RPMI7951 (cell line): ENCODE measurements around the gene IL4I1. TPM values are rescaled to one million over a fixed set of nuclear protein-coding genes. Genes with fewer than 3 reads are reported as not detected.
A peak's percentile ranks its signal among the peaks of the same experiment; 100 is the strongest.

ENCODE experiments used
- DNase-seq: peaks from one replicate; pipeline ENCODE4 v3.0.0-alpha.2; 2012; ENCODE audit warnings: low read depth
- total RNA-seq: library from RNA; depleted of rRNA; stranded (reverse); fragments of >200 nt; shearing (Covaris generic); gene quantifications from 2 replicates; pipeline ENCODE4 v1.2.3, GENCODE V29; 2014

IL4I1 gene
- total RNA-seq, 1 experiment from 2014 or later = 1.3 TPM

DNA sequence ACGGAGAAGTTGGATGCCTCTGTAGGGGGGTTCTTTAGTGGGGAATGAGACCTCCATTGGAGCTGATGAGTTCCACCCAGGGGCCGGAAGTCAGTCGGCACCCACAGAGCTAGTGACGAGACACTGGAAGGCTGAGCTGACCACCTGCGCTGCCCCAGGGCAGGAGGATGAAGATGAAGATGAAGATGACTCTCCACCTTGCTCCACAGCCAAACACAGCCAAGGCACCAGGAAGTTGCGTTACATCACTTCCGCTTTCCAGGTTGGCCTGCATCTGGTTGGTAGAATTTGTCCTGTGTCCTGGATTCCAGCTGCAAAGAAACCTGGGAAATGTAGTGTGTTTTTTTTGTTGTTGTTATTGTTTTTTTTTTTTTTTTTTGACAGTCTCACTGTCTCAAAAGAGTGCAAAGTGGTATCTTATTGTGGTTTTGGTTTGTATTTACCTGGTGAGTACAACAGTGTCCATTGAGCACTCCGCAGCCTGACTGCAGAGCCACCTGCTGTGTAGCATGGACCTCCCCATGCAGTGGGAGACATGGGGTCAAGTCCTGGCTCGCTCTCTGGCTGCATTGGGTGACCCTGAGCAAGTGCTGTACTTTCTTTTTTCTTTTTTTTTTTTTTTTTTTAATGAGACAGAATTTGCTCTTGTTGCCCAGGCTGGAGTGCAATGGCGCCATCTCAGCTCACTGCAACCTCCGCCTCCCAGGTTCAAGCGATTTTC, 17.3 kb downstream of the IL4I1 start:
- DNase-seq = no peak

DNA sequence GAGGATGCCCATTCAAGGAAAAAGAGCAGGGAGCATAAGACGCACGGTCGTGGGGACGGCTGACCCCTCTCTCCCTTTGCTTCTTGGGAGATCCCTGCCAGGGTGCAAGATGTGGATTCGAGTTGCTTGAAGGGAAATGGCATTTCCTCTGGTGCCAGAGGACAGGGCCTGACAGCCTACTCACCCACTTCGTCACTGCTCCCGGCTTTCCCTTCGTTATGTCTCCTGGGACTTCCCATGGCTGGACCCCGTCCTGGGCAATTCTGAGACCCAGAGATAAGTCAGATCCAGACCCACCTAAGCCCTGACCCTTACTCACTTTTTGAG, 18.0 kb downstream of the IL4I1 start:
- DNase-seq = no peak

- DNase-seq = peak; percentile 97
Measured at GRCh38 chr19:49877879-49878743, 18.6 kb downstream of the IL4I1 start.

GRCh38 chr19:49877020-49877878, 19.4 kb downstream of the IL4I1 start, which contains the start of the genes AKT1S1 and TBC1D17:
Gene AKT1S1, minus strand, starts transcription at chr19:49877355. Its CDS starts 4,060 bp downstream, at chr19:49873295.
Gene TBC1D17, plus strand, starts transcription at chr19:49877702. Its CDS starts 22 bp downstream, at chr19:49877724.
- DNase-seq = peak; percentile 100

DNA sequence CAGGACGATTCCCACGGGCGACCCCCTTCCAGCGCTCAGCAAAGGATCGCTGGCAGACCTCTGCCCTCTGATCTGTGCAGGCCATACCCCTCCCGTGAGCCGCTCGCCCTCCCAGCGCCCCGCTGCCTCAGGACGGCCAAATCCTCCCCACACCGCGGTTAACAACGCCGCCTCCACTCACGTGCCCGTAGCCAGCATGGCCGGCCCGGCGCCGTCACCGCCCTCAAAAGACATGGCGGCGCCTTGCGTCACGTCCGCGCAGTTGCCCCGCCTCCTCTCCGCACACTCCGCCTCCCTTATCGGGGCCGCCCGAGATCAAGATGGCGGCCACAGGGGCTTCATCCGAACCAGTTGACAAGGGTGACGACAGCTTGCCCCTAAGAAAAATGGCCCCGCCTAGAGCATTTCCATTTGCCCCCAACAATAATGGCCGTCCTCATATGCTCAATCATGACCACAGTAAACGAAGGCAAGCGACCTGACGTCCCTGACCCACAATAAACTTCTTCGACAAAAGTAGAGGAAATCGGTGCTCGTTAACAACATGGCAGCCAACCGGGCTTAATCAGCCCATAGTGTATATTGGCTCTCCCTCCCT, 20.2 kb downstream of the IL4I1 start:
- peak; percentile 97 for DNase-seq

DNA sequence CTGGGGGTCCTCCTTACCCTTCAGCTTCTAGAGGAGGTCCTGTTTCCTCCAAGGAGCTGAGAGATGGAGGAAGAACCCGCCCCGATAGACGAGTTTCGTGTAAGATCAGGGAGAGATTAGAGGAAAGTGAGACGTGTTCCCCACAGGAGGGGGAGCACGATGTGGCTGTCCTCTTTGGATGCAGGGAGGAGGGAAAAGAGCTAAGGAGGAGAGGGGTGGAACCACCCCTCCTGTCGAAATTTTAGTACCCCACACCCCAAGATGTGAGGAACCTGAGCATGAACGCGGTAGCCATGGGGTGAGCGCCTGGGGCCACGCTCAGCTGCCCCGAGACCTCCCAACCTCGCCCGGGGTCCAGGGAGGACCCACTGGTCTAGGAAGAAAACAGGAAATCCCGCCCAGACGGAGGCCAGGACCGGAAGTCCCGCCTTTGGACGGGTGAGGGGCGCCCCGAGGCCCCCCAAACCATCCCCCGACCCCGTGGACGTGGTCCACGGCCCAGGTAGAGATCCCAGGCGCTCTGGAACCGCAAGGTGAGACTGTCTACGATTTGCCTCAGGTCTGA, 20.7 kb downstream of the IL4I1 start:
- peak; percentile 48 for DNase-seq

DNA sequence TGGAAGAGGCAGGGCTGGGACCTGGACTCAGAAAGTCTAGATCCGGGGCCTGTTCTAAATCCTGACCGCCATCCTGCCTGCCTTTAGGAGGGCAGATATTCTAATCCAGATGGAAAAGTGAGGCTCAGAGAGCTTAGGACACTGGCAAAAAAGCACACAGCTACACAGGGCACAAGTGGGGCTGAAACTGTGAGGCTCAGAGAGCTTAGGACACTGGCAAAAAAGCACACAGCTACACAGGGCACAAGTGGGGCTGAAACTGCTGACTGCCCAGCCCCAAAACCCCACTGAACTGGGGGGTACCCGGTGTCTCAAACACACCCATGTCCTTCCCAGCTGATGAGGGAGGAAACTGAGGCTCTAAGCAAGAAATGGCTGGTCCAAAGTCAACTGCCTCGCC, 21.5 kb downstream of the IL4I1 start:
- no peak for DNase-seq

GRCh38 chr19:49874503-49875157, 22.1 kb downstream of the IL4I1 start:
- no peak for DNase-seq

DNA sequence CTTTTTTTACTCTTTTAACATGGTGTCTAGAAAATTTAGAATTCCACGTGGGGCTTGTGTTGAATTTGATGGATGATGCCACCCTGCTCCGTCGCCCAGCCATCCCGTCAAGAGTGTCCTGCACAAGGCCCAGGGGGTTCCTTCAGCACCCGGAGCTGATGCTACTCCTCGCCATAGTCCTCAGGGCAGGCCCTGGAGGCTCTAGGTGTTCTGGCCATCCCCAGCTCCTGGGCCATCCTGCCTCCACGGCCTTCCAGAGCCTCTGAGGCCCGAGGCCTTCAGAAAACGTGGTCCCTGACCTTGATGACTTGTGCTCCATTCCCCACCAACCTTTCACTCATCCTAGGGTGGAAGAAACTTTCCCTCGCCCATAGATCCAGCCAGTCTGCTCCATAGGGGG, 22.9 kb downstream of the IL4I1 start:
- no peak for DNase-seq

DNA sequence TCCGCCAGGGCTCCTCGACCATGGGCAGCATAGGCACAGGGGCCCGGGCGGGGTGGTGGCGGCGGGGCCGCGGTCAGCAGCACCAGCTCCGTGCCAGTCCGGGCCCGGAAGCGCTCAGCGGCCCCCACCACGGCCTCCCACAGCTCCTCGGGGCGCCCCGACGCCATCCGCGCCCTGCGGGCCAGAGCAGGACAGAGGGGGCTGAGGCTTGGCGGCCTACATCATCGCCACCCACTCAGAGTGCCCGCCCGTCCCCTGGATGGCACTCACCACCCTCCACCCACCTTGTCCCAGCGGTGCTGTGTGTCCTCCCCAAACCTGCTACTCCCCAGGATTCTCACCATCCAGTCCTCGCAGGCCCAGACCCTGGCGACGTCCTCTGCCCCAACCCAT, 23.6 kb downstream of the IL4I1 start:
- DNase-seq = no peak

DNA sequence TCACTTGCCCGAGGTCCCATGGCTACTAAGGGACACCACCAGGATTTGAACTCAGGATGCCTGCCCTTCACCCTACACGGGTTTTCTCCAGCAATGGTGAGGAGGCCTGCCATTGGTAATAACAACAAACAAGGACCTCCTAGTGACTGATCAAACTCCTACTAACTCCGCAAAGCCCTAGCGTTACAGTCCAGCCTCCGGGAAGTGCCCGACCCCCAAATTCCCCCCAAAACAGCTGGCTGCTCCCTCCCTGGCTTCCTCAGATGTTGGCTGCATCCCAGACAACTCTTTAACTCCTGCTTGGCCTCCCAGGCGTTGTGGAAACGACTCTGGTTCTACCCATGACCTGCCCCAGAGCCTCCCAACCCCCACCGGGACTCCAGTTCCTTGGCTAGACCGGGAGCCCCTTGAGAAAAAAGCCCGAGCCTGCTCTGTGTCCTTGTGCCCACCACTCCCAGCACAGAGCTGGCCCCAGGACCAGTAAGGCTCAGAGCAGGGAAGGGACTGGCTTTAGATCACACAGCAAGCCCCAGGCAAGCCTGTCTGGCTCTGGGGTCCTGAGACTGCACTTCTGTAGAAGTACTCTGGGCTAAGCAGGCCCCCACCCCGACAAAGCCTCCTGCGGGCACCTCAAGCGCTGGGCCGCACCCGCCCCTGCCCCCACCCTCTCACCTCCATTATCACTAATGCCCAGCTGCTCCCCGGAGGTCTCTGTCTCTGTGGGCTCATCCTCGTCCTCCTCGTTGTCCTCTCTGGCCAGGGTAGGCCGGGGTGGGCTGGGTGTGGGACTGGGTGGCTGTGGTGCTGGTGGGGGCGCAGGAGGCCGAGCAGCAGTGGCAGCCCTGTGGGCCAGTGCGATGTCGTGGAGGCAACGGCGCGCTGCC, 24.2 kb downstream of the IL4I1 start:
- no peak for DNase-seq

- no peak for DNase-seq
Measured at GRCh38 chr19:49871349-49871985, 25.2 kb downstream of the IL4I1 start.

- no peak for DNase-seq
Measured at GRCh38 chr19:49870309-49870901, 26.3 kb downstream of the IL4I1 start.

- peak; percentile 100 for DNase-seq
Measured at GRCh38 chr19:49869484-49870308, 27.0 kb downstream of the IL4I1 start.

DNA sequence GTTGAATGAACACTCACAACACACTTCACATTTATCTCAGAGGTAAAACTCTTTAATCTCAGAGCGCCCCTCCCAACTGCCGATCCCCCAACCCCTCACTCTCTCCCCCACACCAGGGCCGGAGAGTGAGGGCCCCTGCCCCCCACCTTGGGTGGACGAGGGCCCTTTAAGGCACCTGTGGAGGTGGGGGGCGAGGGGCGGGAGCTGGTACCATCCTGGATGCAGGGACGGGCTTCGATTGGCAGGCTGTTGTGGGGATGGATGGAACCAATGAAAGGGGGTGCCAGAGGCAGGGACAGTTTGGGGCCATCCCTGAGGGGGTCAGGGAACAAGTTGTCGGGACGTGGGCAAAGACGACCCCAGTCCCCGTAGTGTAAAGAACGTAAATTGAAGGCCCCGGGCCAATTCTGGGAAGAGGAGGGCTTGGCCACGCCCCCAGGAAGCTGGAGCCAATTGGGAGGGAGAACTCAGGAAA, 27.6 kb downstream of the IL4I1 start:
- DNase-seq = no peak

DNA sequence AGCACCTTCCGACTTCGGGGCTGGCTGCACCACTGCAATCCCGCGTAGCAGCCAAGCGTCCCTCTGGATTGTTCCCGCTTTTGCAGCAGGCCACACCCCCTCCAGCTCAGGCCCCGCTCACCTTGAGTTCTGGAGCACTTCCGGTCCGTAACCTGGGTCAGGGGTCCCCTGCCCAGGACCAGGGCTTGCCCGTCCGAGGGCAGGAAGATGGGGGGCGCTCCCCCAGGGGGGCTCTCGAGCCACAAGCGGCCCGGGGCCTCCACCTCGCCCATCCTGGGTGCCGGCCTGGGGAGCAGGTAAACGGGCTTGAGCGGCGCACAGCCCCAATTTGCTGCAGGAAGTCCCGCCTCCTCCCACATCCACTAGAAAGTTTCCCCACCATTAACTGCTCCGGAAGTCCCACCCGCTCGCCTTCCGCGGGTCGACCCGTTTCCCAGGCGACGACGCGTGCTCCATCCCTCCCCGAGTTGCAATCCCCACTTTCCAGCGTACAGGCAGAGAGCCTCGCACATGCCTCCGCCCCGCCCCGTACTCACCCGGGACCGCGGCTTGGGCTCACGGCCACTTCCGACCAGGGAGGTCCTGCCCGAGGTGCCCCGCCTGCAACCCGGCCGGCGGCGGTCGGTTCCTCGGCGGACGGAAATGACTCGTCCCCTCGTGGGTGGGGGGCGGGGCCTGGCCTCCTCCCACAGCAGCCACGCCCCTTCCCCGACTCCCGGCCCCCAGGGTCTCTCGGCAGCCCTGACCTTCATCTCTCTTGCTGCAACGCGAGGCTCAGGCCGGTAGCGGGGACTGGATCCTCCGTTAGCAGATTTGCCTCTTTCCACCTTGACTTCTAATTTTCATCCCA, 29.5 kb downstream of the IL4I1 start, which contains the start of gene PNKP:
Gene PNKP (minus strand): TSS at position 644 of the 850 bp plus-strand sequence. CDS start 372 bp downstream, at position 272.
- peak; percentile 94 for DNase-seq

DNA sequence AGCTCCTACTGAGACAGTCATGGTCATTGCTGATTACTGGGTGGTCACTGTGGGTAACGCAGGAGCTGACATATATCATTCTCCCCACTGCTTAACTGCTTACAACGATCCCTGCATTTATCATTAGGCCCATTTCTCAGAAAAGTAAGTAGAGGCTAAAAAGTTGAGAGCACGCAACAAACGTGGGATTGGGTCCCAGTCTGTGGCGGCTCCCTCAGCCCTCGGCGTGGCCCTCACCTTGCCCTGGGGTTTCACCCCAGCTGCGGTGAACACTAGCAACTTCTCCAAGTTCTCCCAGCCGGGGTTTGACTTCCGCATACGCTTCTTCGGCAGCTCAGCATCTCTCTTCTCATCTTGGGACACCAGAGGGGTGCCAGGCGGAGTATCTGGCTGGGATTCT, 31.8 kb downstream of the IL4I1 start:
- no peak for DNase-seq
